Fibroblast of the aortic adventitia (primary cell): Measurements from ENCODE around the gene CFAP77. TPM values are rescaled to one million over a fixed set of nuclear protein-coding genes. Genes with fewer than 3 reads are reported as not detected.

ENCODE experiments used
- DNase-seq: peaks from one replicate; pipeline ENCODE4 v3.0.0-alpha.2; 2010; ENCODE audit warnings: low read depth
- H3K4me3 ChIP-seq: 2 replicates; pipeline ENCODE4 v1.5.1; 2011; ENCODE audit warnings: low read depth, mild to moderate bottlenecking, control low read depth, low read length, moderate library complexity
- CTCF ChIP-seq: IDR thresholded peaks from 2 replicates; pipeline ENCODE4 v1.5.1; 2011; ENCODE audit warnings: mild to moderate bottlenecking, low read length, control low read depth, inconsistent platforms; ENCODE audit not compliant: insufficient read depth
- total RNA-seq: library from RNA; depleted of rRNA; stranded (reverse); fragments of >200 nt; gene quantifications from 2 replicates; pipeline ENCODE4 v1.2.3, GENCODE V29; 2012; ENCODE audit warnings: low replicate concordance

CFAP77 gene
- total RNA-seq, 1 donor = not detected

GRCh38 chr9:132479733-132480132, 69.7 kb downstream of the CFAP77 start:
- no peak for TF ChIP-seq CTCF
- no peak for DNase-seq
- no peak overlapping the region for H3K4me3 ChIP-seq

DNA sequence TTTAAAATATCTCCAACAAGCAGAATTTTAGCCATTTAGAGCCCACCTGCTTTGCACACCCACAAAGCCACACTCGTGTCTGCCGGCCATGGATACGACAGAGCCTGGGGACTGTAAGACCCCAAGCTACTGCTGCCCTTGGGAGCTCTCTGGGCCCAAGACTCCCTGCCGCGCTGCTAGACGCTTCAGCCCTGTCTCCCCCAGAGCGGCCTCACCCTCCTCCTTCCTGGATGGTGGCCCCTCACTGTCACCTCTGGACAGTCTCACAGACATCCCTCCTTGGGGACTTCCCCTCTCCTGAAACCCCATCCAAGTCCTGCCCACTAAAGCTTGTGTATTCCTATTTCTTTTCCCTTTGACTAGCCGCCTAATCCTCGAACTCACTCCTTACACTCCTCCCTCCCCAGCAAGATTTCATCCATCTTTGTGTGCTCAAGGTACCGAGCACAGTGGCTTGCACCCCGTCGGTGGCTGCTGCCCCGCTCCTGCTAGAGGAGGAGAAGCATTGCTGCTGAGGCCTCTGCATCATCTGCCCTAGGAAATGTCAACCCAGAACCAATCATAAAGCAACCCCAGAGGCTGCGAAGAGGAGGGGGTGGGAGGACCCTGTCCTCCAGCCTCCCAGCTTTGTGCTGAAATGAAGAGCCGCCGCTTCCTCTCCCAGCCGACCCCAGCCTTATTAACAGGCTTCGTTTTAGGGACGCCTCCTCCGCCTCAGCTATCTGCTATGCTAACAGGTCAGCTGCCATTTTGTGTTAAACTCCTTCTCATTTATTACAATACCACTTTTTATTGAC, 71.2 kb downstream of the CFAP77 start:
- DNase-seq = no peak
- H3K4me3 ChIP-seq = no peak overlapping the region
- TF ChIP-seq CTCF = no peak

DNA sequence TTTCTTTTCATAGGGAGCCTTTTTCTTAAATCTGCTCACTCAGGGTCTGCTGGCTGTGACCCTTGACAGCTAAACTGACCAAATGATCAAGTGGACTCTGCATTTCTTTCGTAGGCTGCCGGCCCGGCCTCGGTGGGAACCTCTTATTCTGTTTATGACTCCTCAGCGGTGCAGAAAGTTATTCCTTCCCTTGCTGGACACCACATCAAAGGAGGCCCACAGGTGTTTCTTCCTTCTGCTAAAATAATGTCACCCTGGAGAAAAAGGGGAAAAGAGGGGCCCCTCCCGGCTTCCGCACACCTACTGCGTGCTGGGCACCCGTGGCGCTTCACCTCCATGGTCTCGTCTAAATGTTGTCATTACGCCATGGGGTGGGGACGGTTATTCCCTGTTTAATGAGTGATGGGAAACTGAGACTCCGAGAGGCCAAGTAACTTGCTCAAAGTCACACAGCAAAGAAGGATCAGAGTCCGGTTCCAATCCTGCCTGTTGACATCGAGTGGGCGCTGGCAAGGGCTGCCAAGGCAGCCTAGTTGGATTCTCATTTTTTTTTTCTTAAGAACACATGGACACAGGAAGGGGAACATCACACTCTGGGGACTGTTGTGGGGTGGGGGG, 72.3 kb downstream of the CFAP77 start:
- DNase-seq = no peak
- no peak for TF ChIP-seq CTCF

DNA sequence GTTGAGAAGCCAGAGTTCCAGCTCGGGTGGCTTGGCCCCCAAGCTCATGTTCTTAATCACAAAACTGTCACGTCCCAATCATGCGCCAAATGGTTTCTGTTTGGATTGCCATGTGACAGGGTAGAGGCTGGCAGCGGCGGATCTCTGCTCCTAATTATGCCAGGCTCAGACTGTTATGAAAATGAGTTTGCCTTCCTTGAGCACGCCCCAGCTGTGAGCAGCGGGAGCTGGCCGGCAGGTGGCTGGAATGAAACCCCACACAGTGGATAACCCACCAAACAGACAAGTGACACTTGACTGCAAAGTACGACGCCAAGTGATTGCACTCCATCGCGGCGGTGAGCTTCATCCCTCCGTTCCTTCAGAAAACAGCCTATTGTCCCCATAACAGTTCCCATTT, 75.4 kb downstream of the CFAP77 start:
- H3K4me3 ChIP-seq = no peak overlapping the region
- no peak for DNase-seq
- no peak for TF ChIP-seq CTCF

More for the DNA sequence above, 72.3 kb downstream of the CFAP77 start:
- no peak overlapping the region for H3K4me3 ChIP-seq

- H3K4me3 ChIP-seq = no peak overlapping the region
- TF ChIP-seq CTCF = no peak
- no peak for DNase-seq
Measured at GRCh38 chr9:132486706-132487350, 76.8 kb downstream of the CFAP77 start.

DNA sequence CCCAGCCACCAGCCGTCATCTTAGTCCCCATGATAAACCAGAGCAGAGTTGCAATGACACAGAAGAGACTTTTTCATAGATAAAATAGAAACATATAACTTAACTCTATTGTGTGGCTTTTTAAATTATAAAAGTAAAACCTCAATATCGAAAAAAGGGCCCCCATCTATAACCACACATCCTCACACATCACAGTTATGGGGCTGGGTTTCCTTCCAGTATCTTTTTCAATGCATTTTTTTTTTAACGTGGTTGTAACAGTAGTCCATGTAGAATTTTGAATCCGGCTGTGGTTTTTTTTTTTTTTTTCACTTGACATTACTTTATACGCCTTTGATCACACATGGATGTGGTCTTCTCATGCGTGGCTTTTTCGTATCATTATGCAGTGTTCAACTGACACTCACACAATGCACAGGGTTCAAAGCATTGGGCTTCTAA, 77.4 kb downstream of the CFAP77 start:
- DNase-seq = no peak
- no peak overlapping the region for H3K4me3 ChIP-seq
- no peak for TF ChIP-seq CTCF
